ENCODE measurements around the gene FAM219B.

DNA sequence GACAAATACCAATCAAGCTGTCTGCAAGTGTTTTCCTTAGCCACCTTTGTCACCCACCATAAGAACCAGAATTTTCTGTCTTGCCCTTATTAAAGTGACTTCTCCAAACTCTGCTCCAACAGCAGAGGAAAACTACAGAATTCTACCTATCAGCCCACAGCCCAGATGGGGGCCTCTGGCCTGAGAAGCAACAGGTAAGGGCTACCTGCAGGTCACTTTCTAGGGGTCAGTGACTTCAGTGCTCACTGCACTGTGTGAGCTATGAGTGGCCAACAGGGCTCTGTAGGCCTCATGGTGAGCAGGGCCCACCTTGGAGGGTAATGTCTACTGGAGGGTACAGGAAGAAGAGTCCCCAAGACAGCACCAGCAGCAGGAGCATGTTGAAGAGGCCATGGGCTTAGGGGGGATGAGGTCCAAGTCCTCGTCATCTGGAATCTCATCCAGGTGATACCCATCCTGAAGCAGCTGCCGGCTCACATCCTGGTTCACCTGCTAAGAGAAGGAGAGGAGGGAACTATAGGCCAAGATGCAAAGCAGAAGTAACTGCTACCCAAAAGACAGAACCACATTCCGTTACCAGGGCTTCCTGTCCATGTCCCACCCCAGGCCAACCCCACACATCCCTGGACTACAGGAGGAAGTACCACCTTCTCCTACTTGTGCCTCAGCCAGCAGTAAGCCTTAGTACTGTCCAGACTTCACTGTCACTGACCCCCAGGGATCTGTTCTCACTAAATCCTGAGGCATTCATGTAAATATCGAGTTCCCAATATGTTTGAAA is 4.2 kb downstream of the FAM219B start:
- no peak for TF ChIP-seq POLR2AphosphoS5 (IDR thresholded peaks at IDR 0.05)
- TF ChIP-seq, protein P1, sequence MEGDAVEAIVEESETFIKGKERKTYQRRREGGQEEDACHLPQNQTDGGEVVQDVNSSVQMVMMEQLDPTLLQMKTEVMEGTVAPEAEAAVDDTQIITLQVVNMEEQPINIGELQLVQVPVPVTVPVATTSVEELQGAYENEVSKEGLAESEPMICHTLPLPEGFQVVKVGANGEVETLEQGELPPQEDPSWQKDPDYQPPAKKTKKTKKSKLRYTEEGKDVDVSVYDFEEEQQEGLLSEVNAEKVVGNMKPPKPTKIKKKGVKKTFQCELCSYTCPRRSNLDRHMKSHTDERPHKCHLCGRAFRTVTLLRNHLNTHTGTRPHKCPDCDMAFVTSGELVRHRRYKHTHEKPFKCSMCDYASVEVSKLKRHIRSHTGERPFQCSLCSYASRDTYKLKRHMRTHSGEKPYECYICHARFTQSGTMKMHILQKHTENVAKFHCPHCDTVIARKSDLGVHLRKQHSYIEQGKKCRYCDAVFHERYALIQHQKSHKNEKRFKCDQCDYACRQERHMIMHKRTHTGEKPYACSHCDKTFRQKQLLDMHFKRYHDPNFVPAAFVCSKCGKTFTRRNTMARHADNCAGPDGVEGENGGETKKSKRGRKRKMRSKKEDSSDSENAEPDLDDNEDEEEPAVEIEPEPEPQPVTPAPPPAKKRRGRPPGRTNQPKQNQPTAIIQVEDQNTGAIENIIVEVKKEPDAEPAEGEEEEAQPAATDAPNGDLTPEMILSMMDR (IDR thresholded peaks at IDR 0.05) = no peak
- no peak for TF ChIP-seq EP300 (IDR thresholded peaks at IDR 0.05)
